Midbrain (tissue), 1 donor: ENCODE measurements around the gene STRIT1.
"Not testable (repeated sequence)": the region's sequence is repeated elsewhere in the genome, so short reads cannot be mapped to it uniquely, and the experiment has no call there.

Source experiments
- DNase-seq: peaks from one replicate; lab custom pipeline; 2025; lab: John Stamatoyannopoulos, UW

Gene STRIT1

DNA sequence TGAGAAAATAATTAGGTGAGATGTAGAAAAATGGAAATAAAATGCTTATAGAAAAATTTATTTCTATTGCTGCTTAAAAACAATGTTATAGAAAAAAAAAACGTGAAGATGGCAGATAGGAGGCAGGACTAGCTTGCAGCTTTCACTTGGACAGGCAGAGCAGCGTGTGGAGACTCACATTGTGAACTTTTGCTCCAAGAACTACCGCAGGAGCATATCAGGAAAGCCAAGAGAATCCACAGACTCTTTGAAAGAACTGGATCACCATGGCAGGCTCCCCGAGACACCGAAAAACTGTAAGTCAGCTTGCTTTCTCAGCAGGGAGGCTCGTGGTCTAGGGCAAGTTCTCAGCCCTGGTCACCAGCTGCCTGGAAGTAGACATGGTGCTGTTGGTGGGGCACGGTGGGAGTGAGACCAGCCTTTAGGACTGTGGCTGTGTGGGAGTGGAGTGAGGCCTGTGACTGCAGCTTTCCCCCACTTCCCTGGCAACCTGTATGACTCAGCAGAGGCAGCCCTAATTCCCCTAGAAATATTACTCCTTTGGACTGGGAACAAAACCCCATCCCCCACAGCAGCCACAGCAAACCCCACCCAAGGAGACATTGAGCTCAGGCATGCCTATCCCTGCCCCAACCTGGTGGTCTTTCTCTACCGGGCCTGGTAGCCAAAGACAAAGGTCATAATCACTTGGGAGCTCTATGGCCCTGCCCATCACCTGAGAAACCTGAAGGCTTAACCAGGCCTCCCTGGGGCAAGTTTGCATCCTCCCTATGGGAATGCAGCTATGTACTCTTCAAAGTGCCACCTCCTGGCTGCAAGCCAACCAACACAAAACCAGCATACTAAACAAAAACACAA is 22.8 kb downstream of the STRIT1 start:
- no peak for DNase-seq

DNA sequence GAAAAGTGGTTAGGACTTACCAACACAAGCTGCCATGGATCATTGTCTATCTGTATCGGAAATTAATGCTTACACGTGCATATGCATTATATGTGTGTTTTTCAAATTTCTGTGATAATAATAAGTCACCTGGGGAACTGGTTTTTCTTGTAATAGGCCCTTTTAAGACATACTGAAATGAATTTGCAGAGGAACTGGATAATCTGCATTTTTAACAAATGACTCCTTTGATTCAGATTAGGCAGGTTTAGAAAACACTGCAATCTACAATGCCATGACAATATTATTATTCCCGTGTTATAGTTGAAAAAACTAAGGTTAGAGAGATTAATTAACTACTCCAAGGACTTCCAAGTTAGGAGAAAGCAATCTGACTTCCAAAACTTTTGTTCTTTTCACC is 23.4 kb downstream of the STRIT1 start:
- no peak for DNase-seq

DNA sequence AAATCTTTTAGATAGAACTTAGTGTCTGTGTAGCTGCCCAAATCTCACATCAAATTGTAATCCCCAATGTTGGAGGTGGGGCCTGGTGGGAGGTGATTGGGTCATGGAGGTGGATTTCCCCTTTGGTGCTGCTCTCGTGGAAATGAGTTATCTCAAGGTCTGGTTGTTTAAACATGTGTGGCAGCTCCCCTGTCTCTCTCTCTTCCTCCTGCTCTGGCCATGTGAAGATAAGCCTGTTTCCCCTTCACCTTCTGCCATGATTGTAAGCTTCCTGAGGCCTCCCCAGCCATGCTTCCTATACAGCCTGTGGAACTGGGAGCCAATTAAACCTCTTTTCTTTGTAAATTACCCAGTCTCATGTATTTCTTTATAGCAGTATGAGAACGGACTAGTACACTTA is 30.6 kb downstream of the STRIT1 start:
- DNase-seq, result not testable (repeated sequence)

DNA sequence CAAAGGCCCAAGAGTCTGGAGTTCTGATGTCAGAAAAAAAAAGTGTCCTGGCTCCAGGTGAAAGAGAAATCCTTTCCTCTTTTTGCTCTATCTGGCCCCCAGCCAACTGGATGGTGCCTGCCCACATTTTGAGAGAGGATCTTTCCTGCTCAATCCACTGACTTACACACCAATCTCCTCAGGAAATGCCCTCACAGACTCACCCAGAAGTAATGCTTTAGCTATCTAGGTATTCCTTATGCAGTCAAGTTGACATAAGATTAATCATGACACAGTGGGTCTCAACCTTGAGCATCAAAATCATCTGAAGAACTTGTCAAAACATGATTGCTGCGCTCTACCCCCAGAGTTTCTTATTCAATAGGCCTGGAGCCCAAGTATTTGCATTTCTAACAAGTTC is 31.2 kb downstream of the STRIT1 start:
- DNase-seq, result no peak

DNA sequence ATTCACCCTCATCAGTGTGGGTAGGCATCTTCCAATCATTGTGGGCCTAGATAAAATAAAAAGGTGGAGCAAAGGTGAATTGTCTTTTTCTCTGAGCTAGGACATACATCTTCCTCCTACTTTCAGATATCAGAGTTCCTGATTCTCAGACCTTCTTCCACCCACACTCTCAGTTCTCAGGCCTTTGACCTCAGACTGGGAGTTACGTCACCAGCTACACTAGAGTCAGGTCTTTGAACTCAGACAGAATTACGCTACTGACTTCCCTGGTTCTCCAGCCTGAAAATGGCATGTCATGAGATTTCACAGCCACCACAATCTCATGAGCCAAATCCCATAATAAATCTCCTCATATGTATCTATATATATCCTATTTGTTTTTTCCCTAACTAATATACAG is 39.0 kb downstream of the STRIT1 start:
- no peak for DNase-seq

DNA sequence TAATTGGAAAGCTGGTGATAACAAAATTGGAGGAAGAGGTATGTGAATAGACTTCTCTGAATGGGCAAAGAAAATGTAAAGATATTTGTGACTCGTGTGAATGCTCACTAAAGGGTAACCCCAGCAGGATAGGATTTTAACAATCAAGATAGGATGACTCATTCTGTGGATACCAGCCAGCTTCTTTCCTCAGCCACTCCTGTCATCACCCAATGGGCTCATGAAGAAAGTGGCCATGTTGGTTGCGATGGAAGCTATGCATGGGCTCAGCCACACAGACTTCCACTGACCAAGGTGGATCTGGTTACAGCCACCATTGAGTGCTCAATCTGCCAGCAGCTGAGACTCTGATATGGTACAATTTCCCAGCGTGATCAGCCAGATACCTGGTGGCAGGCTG is 40.9 kb downstream of the STRIT1 start:
- DNase-seq, result no peak

DNA sequence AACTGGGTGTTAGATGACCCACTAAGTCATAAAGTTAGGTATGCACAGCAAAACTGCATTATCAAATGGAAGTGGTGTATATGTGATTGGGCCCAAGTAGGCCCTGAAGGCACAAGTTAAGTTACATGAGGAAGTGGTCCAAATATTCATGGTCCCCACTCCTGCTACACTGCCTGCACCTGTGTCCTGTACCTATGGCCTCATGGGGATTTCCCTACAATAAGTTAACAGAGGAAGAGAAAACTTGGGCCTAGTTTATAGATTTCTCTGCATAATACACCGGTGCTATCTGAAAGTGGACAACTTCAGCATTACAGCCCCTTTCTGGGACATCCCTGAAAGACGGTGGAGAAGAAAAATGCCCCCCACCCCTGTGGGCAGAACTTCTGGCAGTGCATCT is 41.5 kb downstream of the STRIT1 start:
- DNase-seq, result no peak

DNA sequence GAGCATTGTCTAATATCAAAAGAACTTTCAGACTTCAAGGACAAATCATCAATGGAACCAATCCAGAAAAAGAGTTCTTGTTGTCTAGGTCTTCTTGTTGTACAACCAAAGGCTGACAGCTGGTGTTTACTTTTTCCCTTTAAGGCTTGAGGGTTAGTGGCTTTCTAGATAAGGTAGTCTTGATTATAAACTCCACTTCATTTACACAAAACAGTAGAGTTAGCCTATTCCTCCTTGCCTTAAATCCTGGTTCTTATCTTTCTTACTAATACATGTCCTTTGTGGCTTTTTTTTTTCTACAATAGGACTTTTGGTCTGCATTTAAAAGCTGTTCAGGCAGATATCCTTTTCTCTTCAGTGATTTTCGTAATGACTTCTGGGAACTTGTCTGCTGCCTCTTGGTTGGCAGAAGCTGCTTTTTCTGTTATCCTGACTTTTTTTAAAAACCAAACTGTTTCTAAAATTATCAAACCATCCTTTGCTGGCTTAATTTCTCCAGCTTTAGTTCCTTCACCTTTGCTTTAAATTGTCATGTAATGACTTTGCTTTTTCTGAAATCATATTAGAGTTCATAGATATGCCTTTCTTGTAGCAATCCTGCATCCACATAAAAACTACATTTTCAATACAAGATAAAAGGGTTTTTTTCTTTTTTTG is 44.8 kb downstream of the STRIT1 start:
- DNase-seq, result no peak

DNA sequence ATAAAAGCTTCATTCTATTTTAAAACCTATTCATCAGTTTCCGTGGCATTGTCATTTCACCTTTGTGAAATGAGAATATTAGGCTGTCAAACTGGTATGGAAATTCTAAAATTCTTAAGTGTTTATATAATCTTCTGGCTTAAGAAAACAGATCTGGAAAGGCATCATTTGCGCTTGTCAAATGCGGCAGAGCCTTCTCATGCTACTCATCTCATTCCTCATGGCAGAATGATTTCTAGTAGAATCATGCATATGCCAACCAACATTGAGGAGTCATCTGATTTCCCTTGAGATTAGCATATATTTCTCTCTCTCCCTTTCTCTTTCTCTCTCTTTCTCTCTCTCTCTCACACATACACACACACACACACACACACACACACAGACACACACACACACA is 48.8 kb downstream of the STRIT1 start:
- DNase-seq, result no peak

DNA sequence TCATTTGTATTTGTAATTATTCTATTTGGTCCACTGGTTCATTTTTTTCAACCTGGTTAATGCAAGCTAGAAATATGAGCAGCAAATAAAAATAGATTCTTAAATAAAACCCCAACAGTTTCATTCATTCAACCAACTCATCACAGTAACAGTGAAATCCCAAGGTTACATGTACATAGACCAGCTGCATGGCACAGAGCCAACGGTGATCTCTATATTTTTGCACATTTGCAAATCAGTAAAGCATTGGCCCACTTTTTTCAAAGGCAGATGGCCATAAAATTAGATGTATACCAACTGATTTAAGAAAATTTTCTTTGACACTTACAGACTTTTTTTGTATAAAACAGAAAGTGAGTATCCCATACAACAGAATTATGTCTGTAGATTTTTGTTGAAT is 49.3 kb downstream of the STRIT1 start:
- DNase-seq, result no peak

DNA sequence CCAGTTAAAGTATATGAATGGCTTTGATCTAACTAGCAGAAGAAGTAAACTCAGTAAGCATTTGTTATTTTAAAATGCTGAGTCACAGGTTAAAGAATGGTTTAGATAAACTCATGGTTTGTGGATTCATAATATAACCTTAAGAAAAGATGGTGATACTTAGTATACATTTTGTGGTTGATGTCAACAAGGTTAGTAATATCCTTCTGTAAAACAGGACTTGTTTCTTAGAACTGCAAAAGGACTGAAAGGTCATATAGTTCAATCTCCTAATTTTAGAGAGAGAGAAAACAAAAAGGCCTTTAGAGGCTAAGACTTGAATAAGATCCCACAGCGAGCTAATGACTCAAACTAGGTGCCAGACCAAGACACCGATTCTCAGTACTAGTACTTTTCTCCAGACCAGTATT is 50.0 kb downstream of the STRIT1 start:
- no peak for DNase-seq

DNA sequence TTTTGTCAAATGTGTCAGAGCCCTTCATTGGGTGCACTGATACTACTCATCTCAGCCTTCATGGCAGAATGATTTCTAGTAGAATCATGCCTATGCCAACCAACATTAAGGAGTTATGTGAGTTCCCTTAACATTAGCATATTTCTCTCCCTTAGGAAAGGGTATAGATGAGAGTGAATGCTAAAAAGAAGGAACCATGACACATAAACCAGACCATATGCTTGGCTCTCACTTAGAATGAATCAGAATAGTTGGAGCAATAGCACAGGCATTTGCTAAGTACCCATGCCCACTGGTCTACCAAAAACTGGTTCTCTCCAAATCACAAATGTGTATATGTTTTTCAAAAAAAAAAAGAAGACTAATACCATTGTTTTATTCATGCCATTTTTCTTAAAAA is 51.1 kb downstream of the STRIT1 start:
- no peak for DNase-seq

DNA sequence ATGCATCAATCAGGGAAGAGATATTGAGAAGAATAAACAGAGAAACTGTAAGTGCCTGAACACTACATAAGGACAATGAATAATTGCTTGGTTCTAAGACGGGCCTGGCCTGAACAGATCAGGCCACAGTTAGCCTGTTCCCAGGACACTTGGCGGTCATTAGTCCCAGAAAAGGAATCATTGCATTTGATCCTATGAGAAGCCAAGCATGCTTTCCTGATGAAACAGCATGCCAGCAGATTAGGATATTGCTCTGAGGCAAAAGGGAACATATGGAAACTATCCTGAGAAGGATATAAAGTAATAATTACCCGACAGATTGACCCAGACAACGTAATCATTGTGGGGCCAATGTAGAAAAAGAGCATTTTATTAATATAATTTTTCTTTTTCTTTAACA is 51.9 kb downstream of the STRIT1 start:
- DNase-seq, result no peak
